Esophagus squamous epithelium (tissue), 5 donors: Measurements from ENCODE around the gene ITGB5. TPM values are rescaled to one million over a fixed set of nuclear protein-coding genes. Genes with fewer than 3 reads are reported as not detected.
"Not testable (repeated sequence)": the region's sequence is repeated elsewhere in the genome, so short reads cannot be mapped to it uniquely, and the experiment has no call there.

Experiments
- DNase-seq: peaks from one replicate; lab custom pipeline; 2025; lab: John Stamatoyannopoulos, UW
- H3K27ac ChIP-seq, 4 donors: fragments of 200-600 bp; sonication (generic); one replicate each; pipeline ENCODE4 v1.5.1; 2016 to 2019; ENCODE audit warnings: mild to moderate bottlenecking in 1 of 4
- H3K27me3 ChIP-seq, 4 donors: fragments of 200-600 bp; sonication (generic); 1 replicate in 3 of 4; 2 replicates in 1 of 4; pipeline versions ENCODE4 v1.5.1 to v1.6.0; 2017 to 2021; ENCODE audit warnings: antibody characterized with exemption in 1 of 4
- H3K36me3 ChIP-seq, 3 donors: fragments of 200-600 bp; sonication (generic); one replicate each; pipeline ENCODE4 v1.5.1; 2016 to 2019
- H3K4me1 ChIP-seq, 3 donors: fragments of 200-600 bp; sonication (generic); one replicate each; pipeline ENCODE4 v1.5.1; 2017 to 2019
- H3K4me3 ChIP-seq, 4 donors: fragments of 200-600 bp; sonication (generic); 1 replicate in 3 of 4; 2 replicates in 1 of 4; pipeline ENCODE4 v1.5.1; 2016 to 2019; ENCODE audit warnings: mild to moderate bottlenecking in 2 of 4, moderate library complexity in 1 of 4
- H3K9me3 ChIP-seq, 3 donors: fragments of 200-600 bp; sonication (generic); one replicate each; pipeline ENCODE4 v1.5.1; 2016 to 2019
- POLR2A ChIP-seq, 4 donors: fragments of 450-650 bp; IDR thresholded peaks; one replicate each; pipeline ENCODE4 v1.6.1; 2017; ENCODE audit warnings: antibody characterized with exemption in 4 of 4, mild to moderate bottlenecking in 4 of 4, moderate library complexity in 3 of 4
- WGBS, 2 donors: methylation state at CpG; one replicate each; pipeline ENCODE4 v1.1.5; 2018; 5-methylcytosine and 5-hydroxymethylcytosine counted together
- intact Hi-C: fragments of 100-400 bp; cut with DNase I; formaldehyde crosslinking; loops from one replicate; pipeline ENCODE4 v1.15.0; 2022
- total RNA-seq, 4 donors: library from RNA; depleted of rRNA; stranded (reverse); fragments of >200 nt; gene quantifications; one replicate each; pipeline ENCODE4 v1.1.0, GENCODE V29; 2016
- TF ChIP-seq, protein P1 (sequence below), 6 experiments: fragments of 450-650 bp in 4 of 6; fragments of 200-600 bp in 2 of 6; sonication (generic) in 2 of 6; IDR thresholded peaks; one replicate each; pipeline ENCODE4 v1.5.1; 2016 to 2019; ENCODE audit warnings: antibody characterized with exemption in 6 of 6, mild to moderate bottlenecking in 4 of 6, moderate library complexity in 4 of 6
- donor health status: DM: yes; HTN: yes; CAD: no.

ITGB5 gene
- total RNA-seq, 4 donors from 2014 or later = 68.4 to 114 (median 79.7) TPM

DNA sequence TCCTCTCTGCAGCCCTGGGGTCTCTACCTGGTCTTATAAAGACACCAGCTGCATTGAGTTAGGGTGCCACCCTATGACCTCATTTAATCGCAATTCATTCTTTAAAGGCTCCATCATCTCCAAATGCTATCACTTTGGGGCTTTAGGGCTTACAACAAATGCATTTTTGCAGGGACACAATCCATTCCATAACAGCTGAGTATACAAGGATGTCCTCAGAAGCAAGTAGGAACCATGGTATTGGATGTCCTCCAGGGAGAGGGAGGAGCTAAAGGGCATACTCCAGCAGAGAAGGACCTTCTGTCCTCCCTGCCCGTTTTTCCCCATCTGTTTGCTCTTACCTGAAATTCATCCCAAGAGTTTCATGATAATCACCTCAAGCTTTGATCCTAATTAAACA lies 126.6 kb downstream of the ITGB5 start:
- Histone ChIP-seq H3K4me3 (no peak overlapping the region), H3K4me1 (peaks cover 4 to 19% (median 5%) of the 10 kb centered on the region in 3 donors), H3K27ac (no peak overlapping the region), H3K36me3 (peaks cover 5 to 35% (median 21%) of the 10 kb centered on the region in 3 donors), H3K9me3 (no peaks in the 10 kb centered on the region), H3K27me3 (no peaks in the 10 kb centered on the region)
- intact Hi-C loops = loop anchor here (5.0 kb wide), 1 partner anchor 142 kb away; no protein-coding TSS in a partner anchor
- no peak for DNase-seq
- no peak for TF ChIP-seq POLR2A (IDR thresholded peaks at IDR 0.05)
- TF ChIP-seq, protein P1, sequence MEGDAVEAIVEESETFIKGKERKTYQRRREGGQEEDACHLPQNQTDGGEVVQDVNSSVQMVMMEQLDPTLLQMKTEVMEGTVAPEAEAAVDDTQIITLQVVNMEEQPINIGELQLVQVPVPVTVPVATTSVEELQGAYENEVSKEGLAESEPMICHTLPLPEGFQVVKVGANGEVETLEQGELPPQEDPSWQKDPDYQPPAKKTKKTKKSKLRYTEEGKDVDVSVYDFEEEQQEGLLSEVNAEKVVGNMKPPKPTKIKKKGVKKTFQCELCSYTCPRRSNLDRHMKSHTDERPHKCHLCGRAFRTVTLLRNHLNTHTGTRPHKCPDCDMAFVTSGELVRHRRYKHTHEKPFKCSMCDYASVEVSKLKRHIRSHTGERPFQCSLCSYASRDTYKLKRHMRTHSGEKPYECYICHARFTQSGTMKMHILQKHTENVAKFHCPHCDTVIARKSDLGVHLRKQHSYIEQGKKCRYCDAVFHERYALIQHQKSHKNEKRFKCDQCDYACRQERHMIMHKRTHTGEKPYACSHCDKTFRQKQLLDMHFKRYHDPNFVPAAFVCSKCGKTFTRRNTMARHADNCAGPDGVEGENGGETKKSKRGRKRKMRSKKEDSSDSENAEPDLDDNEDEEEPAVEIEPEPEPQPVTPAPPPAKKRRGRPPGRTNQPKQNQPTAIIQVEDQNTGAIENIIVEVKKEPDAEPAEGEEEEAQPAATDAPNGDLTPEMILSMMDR (IDR thresholded peaks at IDR 0.05) = no peak
- WGBS, 2 donors = 38% methylated on average over 2 of the region's 2 CpGs

DNA sequence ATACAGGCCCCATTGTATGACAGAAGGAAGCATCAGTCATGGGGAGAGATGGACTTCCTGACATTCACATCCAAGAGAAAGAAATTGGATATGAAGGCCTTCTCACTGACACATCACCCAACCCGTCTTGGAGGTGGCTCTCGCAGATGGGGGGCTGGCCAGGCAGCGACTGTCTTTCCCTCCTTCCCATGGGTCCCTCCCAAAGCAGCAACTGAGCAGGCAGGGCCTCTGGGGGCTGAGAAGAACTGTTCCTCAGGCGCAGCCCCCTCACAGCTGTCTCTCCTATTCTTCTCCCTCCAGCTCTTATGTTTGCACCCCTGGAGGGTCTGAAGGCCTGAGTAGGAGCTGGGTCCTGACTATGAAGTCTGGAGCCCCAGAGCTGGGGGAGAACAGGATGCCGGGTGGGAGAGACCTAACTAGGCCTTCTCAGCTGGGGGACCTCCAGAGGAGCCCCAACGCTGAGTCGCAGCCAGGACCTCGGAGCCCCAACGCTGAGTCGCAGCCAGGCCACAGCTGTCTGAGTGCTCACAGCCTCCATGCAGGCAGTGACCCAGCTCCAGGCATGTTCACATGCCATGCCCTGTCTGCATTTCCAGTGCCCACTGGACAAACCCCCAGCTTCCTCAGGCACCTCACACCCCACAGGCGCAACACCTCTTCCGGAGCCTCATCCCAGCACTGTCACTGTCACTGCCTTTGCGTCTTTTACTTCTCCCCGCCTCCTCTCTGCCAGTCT lies 127.3 kb downstream of the ITGB5 start:
- no peak for DNase-seq
- H3K4me3 ChIP-seq = no peak overlapping the region
- H3K27ac ChIP-seq = no peak overlapping the region

DNA sequence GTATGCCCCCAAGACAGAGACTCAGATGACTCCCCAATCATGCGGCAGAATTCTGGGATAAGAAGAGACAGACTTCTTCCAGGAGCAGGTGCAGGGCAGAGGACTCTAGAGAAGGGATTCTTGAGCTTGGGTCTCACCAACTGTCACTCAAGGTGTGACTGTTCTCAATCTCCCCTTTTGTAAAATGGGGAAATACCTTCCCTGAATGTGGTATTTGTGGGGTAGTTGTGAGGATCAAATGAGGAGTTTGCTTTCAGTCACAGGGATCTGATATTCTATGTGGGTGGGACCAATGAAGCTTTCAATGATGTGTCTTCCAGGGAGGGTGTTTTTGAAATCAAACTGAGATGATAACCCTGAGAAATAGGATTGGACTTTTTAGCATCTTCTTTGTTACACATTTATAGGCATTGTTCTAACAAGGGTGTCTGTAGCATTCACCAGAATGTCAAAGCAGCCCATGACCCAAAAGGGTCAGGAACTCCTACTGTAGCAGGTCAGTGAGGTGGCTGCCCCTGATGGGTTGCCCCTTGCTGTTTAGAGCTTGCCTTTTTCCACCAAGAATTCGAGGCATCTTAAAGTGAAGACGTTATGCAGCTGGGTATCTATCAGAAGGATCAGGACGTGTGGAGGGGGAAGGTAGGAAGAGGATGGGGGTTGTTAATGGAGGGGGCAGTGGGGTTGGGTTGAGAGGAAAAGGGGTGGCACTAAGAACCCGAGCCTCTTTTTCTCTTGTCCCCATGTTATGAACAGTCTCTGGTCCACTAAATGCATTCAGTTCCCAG lies 128.1 kb downstream of the ITGB5 start:
- Histone ChIP-seq H3K36me3 (peaks cover 5 to 20% (median 9%) of the 10 kb centered on the region in 3 donors), H3K27me3 (no peaks in the 10 kb centered on the region), H3K4me1 (peaks cover 4 to 19% (median 5%) of the 10 kb centered on the region in 3 donors), H3K4me3 (no peak overlapping the region), H3K9me3 (no peaks in the 10 kb centered on the region), H3K27ac (no peak overlapping the region)
- WGBS, 2 donors = 77 to 86% methylated on average over 4 to 5 of the region's 5 CpGs
- TF ChIP-seq POLR2A (IDR thresholded peaks at IDR 0.05) = no peak
- TF ChIP-seq, protein P1 (IDR thresholded peaks at IDR 0.05) = no peak
- intact Hi-C loops = no loop called here
- no peak for DNase-seq

More for the DNA sequence above, 127.3 kb downstream of the ITGB5 start:
- Histone ChIP-seq H3K36me3 (peaks cover 5 to 27% (median 17%) of the 10 kb centered on the region in 3 donors), H3K27me3 (no peaks in the 10 kb centered on the region), H3K4me1 (peaks cover 4 to 19% (median 5%) of the 10 kb centered on the region in 3 donors), H3K9me3 (no peaks in the 10 kb centered on the region)
- TF ChIP-seq POLR2A (IDR thresholded peaks at IDR 0.05) = no peak
- TF ChIP-seq, protein P1 (IDR thresholded peaks at IDR 0.05) = no peak
- 87 to 88% methylated on average over 7 to 12 of the region's 14 CpGs for WGBS, 2 donors
- intact Hi-C loops = loop anchor here (5.0 kb wide), 1 partner anchor 142 kb away; no protein-coding TSS in a partner anchor

DNA sequence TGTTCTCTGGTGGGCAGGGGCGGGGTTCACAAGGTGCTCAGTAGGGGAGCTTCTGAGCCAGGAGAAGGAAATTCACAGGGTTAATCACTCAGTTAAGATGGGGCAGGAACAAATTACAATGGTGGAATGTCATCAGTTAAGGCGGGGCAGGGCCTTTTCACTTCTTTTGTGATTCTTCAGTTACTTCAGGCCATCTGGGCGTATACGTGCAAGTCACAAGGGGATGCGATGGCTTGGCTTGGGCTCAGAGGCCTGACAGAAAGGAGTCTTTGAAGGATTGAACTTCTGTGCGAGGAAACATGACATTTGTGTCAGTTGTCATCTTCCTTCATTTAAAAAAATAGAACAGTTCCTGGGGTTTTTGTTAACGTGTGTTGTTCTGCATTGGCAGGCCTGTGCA lies 129.2 kb downstream of the ITGB5 start:
- H3K27ac ChIP-seq, DNase-seq, H3K27me3 ChIP-seq, H3K36me3 ChIP-seq, H3K9me3 ChIP-seq, H3K4me3 ChIP-seq, intact Hi-C loops: not testable (repeated sequence)
- H3K4me1 ChIP-seq = peaks cover 4 to 19% (median 5%) of the 10 kb centered on the region in 3 donors
- WGBS, 2 donors = 51 to 70% methylated on average over 6 to 7 of the region's 7 CpGs

DNA sequence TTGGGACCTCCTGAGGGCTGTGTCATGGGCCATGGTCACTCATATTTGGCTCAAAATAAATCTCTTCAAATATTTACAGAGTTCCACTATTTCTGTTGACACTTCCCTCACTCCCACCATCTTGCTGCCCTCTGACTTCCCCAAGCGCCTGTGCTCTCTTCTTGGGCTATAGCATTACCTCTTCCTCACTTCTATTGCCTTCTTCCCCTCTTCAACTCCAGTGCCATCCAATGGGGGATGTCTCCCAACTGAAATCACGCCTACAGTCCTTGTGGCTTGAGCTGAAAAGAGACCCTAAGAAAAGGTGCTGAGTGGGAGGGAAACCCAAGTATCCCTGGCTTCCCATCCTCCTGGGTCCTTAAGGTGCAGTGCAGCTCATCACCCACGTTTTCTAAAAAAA lies 135.1 kb downstream of the ITGB5 start:
- peaks cover 0 to 21% (median 0%) of the 10 kb centered on the region in 3 donors for H3K4me1 ChIP-seq
- peaks cover 0 to 8% (median 0%) of the 10 kb centered on the region in 3 donors for H3K36me3 ChIP-seq
- H3K27ac ChIP-seq = no peak overlapping the region
- intact Hi-C loops = no loop called here
- no peak for DNase-seq
- whole genome bisulfite sequencing, 2 donors = 79 to 87% methylated on average over 3 of the region's 3 CpGs
- H3K27me3 ChIP-seq = no peaks in the 10 kb centered on the region
- H3K4me3 ChIP-seq = no peak overlapping the region
- H3K9me3 ChIP-seq = no peaks in the 10 kb centered on the region
- TF ChIP-seq, protein P1 (IDR thresholded peaks at IDR 0.05) = no peak
- no peak for TF ChIP-seq POLR2A (IDR thresholded peaks at IDR 0.05)
